GM10248 (cell line): Measurements from ENCODE around the gene CECR2.
"Not testable (repeated sequence)": the region's sequence is repeated elsewhere in the genome, so short reads cannot be mapped to it uniquely, and the experiment has no call there.

ENCODE experiments used
- CTCF ChIA-PET: fragments of 300-600 bp; sonication (Branson Sonifier 250); formaldehyde crosslinking; extraction: SDS; loops from one replicate; lab custom pipeline; 2021; ENCODE audit warnings: antibody characterized with exemption; lab: Yijun Ruan, JAX
- POLR2A ChIA-PET: fragments of 350-650 bp; sonication (Branson Sonifier 250); formaldehyde crosslinking; extraction: SDS; loops from one replicate; lab custom pipeline; 2020; ENCODE audit warnings: antibody characterized with exemption; lab: Yijun Ruan, JAX
- DNase-seq: peaks from one replicate; pipeline ENCODE4 v3.0.0; 2012; ENCODE audit errors: extremely low spot score
- CTCF ChIP-seq: IDR thresholded peaks from 2 replicates; pipeline ENCODE4 v1.5.1; 2012; ENCODE audit warnings: mild to moderate bottlenecking, low read depth; ENCODE audit errors: extremely low read depth, missing control alignments, control extremely low read depth

Gene CECR2

DNA sequence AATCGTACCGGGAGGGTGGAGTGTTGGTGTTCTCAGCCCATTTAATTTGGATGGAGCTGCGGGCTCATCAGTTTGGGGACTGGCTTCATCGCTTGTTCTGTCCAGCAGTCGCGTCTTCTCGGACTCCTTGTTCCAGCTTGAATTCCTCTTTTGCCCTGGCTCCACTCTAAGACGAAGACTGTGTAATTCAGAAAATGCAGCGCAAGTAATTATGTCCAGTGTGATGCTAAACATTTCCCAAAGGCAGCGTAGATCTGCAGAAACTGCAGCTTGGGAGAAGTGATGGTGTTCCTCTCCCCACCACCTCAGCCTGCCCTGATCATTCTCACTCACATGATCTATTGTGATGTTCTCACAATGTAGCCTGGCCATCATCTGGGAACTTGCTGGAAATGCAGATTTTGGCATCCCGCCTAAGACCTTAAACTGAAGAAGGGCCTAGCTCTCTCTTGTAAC, 194.7 kb downstream of the CECR2 start:
- POLR2A ChIA-PET, result no interaction called here

GRCh38 chr22:17566016-17566687, 196.9 kb downstream of the CECR2 start:
- DNase-seq, POLR2A ChIA-PET: not testable (repeated sequence)
- CTCF ChIA-PET, result interaction anchor here (1.5 kb wide), 1 partner anchor 7 kb away, joined by 3 read pairs; no protein-coding TSS in a partner anchor

More for the DNA sequence above, 194.7 kb downstream of the CECR2 start:
- CTCF ChIA-PET, result interaction anchor here (1.0 to 1.3 kb wide), 2 partner anchors 11 to 512 kb away, joined by 3 read pairs; no protein-coding TSS in a partner anchor
- no peak for DNase-seq
- no peak for TF ChIP-seq CTCF

GRCh38 chr22:17566776-17567175, 197.5 kb downstream of the CECR2 start:
- POLR2A ChIA-PET, result no interaction called here
- TF ChIP-seq CTCF, result no peak
- DNase-seq, result no peak
- CTCF ChIA-PET, result interaction anchor here (1.5 kb wide), 1 partner anchor 8 kb away, joined by 3 read pairs; no protein-coding TSS in a partner anchor

DNA sequence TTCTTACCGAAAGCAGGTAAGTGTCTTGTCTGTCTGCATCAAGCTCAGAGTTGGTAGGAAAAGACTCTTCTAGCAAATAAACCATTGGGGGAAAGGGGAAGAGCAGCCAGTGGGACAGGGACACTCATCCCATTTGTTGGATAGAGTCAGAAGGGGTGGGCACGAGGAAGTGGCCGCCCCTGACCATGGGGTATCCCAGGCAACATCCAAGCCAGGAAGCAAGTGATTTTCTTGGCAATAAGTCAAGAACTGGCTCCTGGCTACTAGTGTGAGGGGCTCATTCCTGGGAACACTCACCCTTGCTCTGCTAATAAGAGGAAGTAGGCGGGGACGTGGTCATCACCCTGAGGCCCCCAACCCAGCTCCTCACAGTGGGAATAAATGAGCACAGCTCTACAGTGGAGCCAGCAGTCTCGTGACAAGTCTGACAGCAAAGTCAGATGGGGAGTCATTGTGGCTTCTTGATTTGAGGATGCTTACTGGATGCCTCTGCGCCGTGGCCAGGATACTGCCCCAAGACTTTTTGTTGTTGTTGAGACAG, 200.8 kb downstream of the CECR2 start:
- POLR2A ChIA-PET, result no interaction called here
- TF ChIP-seq CTCF, result no peak
- CTCF ChIA-PET, result interaction anchor here (1.2 to 2.5 kb wide), 4 partner anchors 12 to 26 kb away, joined by 3 to 10 read pairs (median 6); no protein-coding TSS in a partner anchor
- DNase-seq, result no peak

DNA sequence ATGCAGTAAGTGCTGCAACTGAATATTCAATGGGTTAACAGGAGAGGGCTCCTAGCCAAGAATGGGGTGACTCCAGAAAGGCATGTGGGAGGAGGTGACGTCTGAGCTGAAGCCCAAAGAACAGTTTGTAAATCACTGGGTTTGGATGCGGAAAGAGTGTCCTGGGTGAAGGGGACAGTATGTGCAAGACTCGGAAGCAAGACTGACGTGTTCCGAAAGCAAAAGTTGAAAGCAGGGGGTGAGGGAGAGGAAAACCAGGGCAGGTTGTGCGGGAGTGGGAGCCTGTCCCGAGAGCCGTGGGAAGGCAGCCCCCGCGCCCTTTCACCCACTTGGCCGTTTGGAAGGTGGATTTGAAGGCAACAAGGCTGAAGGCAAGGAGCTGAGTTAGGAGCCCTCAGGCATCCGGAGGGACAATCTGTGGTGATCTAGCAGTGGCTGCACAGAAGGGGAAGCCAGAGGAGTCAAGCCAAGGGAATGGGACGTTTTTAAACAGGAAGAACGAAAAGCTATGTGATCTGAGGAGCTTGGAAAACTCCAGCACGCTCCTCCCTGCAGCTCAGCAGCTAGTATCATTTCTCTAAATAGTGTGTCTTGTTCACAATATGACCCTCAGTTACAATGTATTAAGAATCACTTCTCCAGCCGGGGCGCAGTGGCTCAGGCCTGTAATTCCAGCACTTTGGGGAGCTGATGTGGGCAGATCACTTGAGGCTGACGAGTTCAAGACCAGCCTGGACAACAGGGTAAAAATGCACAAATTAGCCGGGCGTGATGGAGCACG, 201.8 kb downstream of the CECR2 start:
- TF ChIP-seq CTCF, result no peak
- CTCF ChIA-PET, result interaction anchor here (1.4 to 1.8 kb wide), 2 partner anchors 13 to 15 kb away, joined by 6 to 7 read pairs; no protein-coding TSS in a partner anchor
- POLR2A ChIA-PET, result interaction anchor here (0.7 kb wide), 1 partner anchor 535 kb away, joined by 6 read pairs; no protein-coding TSS in a partner anchor
- DNase-seq, result no peak

DNA sequence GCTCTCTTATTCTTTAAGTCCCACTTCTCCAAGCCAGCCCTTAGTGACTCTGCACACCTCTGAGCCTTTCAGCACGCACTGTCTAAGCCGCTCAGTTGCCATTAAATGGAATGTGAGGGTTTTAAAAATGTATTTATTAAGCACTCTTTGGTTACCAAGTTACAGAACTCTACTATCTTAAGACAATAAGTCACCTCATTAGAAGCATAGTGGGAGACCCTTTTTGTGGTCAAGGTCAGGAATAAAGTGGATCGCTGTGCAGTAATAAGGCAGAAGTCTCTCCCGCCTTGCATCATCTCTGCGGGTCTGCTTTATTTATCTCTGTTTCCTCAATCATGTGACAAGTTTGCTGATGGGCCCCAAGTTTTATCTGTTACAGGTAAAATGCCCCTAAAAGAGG, 205.9 kb downstream of the CECR2 start:
- POLR2A ChIA-PET, result no interaction called here
- no peak for TF ChIP-seq CTCF
- no peak for DNase-seq
- CTCF ChIA-PET, result no interaction called here
